GM19397 (cell line): ENCODE data around the gene MTG2.

Experiments
- ATAC-seq: cut with Tn5 transposase; IDR thresholded peaks from one replicate; pipeline ENCODE4 v1.9.1; 2021; ENCODE audit warnings: mild to moderate bottlenecking, moderate library complexity; ENCODE audit not compliant: unreplicated experiment

Gene MTG2

GRCh38 chr20:62182469-62183425 is at the start of gene MTG2:
MTG2 (plus strand) TSS chr20:62183028; CDS start chr20:62193421, 10,393 bp downstream.
- peak; percentile 92 for ATAC-seq

GRCh38 chr20:62133051-62133845 is 49.6 kb upstream of the MTG2 start:
- no peak for ATAC-seq

GRCh38 chr20:62133864-62134263 is 49.0 kb upstream of the MTG2 start:
- ATAC-seq, result no peak

GRCh38 chr20:62134735-62135231 is 48.0 kb upstream of the MTG2 start:
- ATAC-seq, result no peak

GRCh38 chr20:62135573-62136266 is 47.1 kb upstream of the MTG2 start:
- ATAC-seq, result no peak

GRCh38 chr20:62136283-62137091 is 46.3 kb upstream of the MTG2 start:
- ATAC-seq, result no peak

- no peak for ATAC-seq
Observed at GRCh38 chr20:62137092-62137384, 45.8 kb upstream of the MTG2 start.

GRCh38 chr20:62137478-62138203 is 45.2 kb upstream of the MTG2 start:
- ATAC-seq, result no peak

- no peak for ATAC-seq
Observed at GRCh38 chr20:62138204-62138543, 44.7 kb upstream of the MTG2 start.

- ATAC-seq, result no peak
Observed at GRCh38 chr20:62138912-62139311, 43.9 kb upstream of the MTG2 start.

GRCh38 chr20:62139636-62140035 is 43.2 kb upstream of the MTG2 start:
- no peak for ATAC-seq

- ATAC-seq, result no peak
Observed at GRCh38 chr20:62141043-62141396, 41.8 kb upstream of the MTG2 start.

- no peak for ATAC-seq
Observed at GRCh38 chr20:62141397-62142251, 41.2 kb upstream of the MTG2 start.

- peak; percentile 22 for ATAC-seq
Observed at GRCh38 chr20:62142252-62143080, 40.4 kb upstream of the MTG2 start.

GRCh38 chr20:62143081-62143956 is 39.5 kb upstream of the MTG2 start, which contains the start of the genes PSMA7 and SS18L1:
PSMA7 (minus strand) TSS chr20:62143394; CDS start chr20:62143303, 91 bp downstream.
SS18L1 (plus strand) TSS chr20:62143769; CDS start chr20:62143821, 52 bp downstream.
- ATAC-seq, result peak; percentile 76

GRCh38 chr20:62143957-62144825 is 38.6 kb upstream of the MTG2 start:
- peak; percentile 21 for ATAC-seq
